Upper lobe of left lung (tissue), 6 donors: Measurements from ENCODE around the gene ADGRV1. TPM values are rescaled to one million over a fixed set of nuclear protein-coding genes. Genes with fewer than 3 reads are reported as not detected.

Experiments
- ATAC-seq, 2 donors: fragments of 200-7000 bp; cut with Tn5 transposase; one replicate each; pipeline ENCODE4 v1.9.1; 2022; ENCODE audit warnings: mild to moderate bottlenecking in 2 of 2, moderate library complexity in 2 of 2; ENCODE audit not compliant: low FRiP score in 2 of 2
- DNase-seq, 2 donors: peaks; one replicate each; pipeline ENCODE4 v3.0.0-alpha.2; 2019 to 2020
- H3K27ac ChIP-seq, 4 donors: fragments of 200-600 bp; sonication (generic); one replicate each; pipeline ENCODE4 v1.5.1; 2016 to 2019
- H3K27me3 ChIP-seq, 4 donors: fragments of 200-600 bp; sonication (generic); one replicate each; pipeline ENCODE4 v1.5.1; 2017 to 2019
- H3K36me3 ChIP-seq, 4 donors: fragments of 200-600 bp; sonication (generic); one replicate each; pipeline ENCODE4 v1.5.1; 2016 to 2019
- H3K4me1 ChIP-seq, 4 donors: fragments of 200-600 bp; sonication (generic); one replicate each; pipeline ENCODE4 v1.5.1; 2018 to 2019
- H3K4me3 ChIP-seq, 4 donors: fragments of 200-600 bp; sonication (generic); one replicate each; pipeline ENCODE4 v1.5.1; 2017 to 2019; ENCODE audit warnings: mild to moderate bottlenecking in 2 of 4, moderate library complexity in 1 of 4
- H3K9me3 ChIP-seq, 4 donors: fragments of 200-600 bp; sonication (generic); one replicate each; pipeline ENCODE4 v1.5.1; 2018 to 2019
- CTCF ChIP-seq, 6 experiments: fragments of 450-650 bp in 4 of 6; fragments of 200-600 bp in 2 of 6; sonication (generic) in 2 of 6; IDR thresholded peaks; one replicate each; pipeline ENCODE4 v1.5.1; 2016 to 2019; ENCODE audit warnings: antibody characterized with exemption in 6 of 6
- EP300 ChIP-seq, 4 donors: sonication (generic); formaldehyde crosslinking; IDR thresholded peaks; one replicate each; pipeline ENCODE4 v1.5.1; 2017; ENCODE audit warnings: antibody characterized with exemption in 4 of 4, control low read depth in 2 of 4
- POLR2A ChIP-seq, 4 donors: fragments of 450-650 bp; IDR thresholded peaks; one replicate each; pipeline ENCODE4 v1.5.1; 2016 to 2017; ENCODE audit warnings: antibody characterized with exemption in 4 of 4, mild to moderate bottlenecking in 2 of 4
- POLR2AphosphoS5 ChIP-seq, 2 donors: sonication (generic); formaldehyde crosslinking; IDR thresholded peaks; one replicate each; pipeline ENCODE4 v1.5.1; 2017; ENCODE audit warnings: antibody characterized with exemption in 2 of 2
- WGBS, 2 donors: methylation state at CpG; one replicate each; pipeline ENCODE4 v1.1.5; 2017 to 2018; 5-methylcytosine and 5-hydroxymethylcytosine counted together
- total RNA-seq, 6 donors: library from RNA; depleted of rRNA in 4 of 6; stranded (reverse); fragments of >200 nt in 4 of 6; gene quantifications; one replicate each; pipeline versions ENCODE4 v1.1.0 to v1.2.1, GENCODE V29; 2016 to 2021
- donor health status: DM: no; HTN: no; CAD: no; lungs with moderate emphysema.
- donor health status: DM: no; HTN: yes; CAD: no; lungs with severe emphysema.

Gene ADGRV1
- total RNA-seq, 6 donors from 2014 or later = 22.3 to 129 (median 60.4) TPM

GRCh38 chr5:91104062-91104448 lies 545.5 kb downstream of the ADGRV1 start:
- no peak for DNase-seq
- Histone ChIP-seq H3K4me1 (peaks cover 0 to 9% (median 3%) of the 10 kb centered on the region in 4 donors), H3K27ac (no peak overlapping the region), H3K9me3 (no peaks in the 10 kb centered on the region), H3K27me3 (no peaks in the 10 kb centered on the region), H3K4me3 (no peak overlapping the region), H3K36me3 (no peaks in the 10 kb centered on the region)
- no peak for ATAC-seq
- TF ChIP-seq CTCF (IDR thresholded peaks at IDR 0.05) (no peak), POLR2A (IDR thresholded peaks at IDR 0.05) (no peak), POLR2AphosphoS5 (IDR thresholded peaks at IDR 0.05) (no peak)
- WGBS, 2 donors = 70 to 75% methylated on average over 1 of the region's 1 CpG

- WGBS, 2 donors = 86 to 95% methylated on average over 8 of the region's 8 CpGs
- Histone ChIP-seq H3K27ac (no peak overlapping the region), H3K4me3 (no peak overlapping the region), H3K9me3 (no peaks in the 10 kb centered on the region), H3K27me3 (no peaks in the 10 kb centered on the region), H3K4me1 (peaks cover 0 to 13% (median 3%) of the 10 kb centered on the region in 4 donors), H3K36me3 (no peaks in the 10 kb centered on the region)
- TF ChIP-seq CTCF (IDR thresholded peaks at IDR 0.05) = no peak
- TF ChIP-seq POLR2AphosphoS5 (IDR thresholded peaks at IDR 0.05) = no peak
- TF ChIP-seq POLR2A (IDR thresholded peaks at IDR 0.05) = no peak
- TF ChIP-seq EP300 (IDR thresholded peaks at IDR 0.05) = no peak
- DNase-seq (no peak), ATAC-seq (no peak)
Observed at GRCh38 chr5:91106842-91107511, 548.4 kb downstream of the ADGRV1 start.

- H3K27me3 ChIP-seq = no peaks in the 10 kb centered on the region
- H3K4me3 ChIP-seq = no peak overlapping the region
- H3K36me3 ChIP-seq = no peaks in the 10 kb centered on the region
- ATAC-seq (no peak), DNase-seq (no peak)
- no peaks in the 10 kb centered on the region for H3K9me3 ChIP-seq
- peaks cover 5 to 16% (median 8%) of the 10 kb centered on the region in 4 donors for H3K4me1 ChIP-seq
- TF ChIP-seq EP300 (IDR thresholded peaks at IDR 0.05) (no peak), POLR2AphosphoS5 (IDR thresholded peaks at IDR 0.05) (no peak), CTCF (IDR thresholded peaks at IDR 0.05) (no peak)
- 79 to 83% methylated on average over 1 of the region's 1 CpG for WGBS, 2 donors
- H3K27ac ChIP-seq = no peak overlapping the region
Observed at GRCh38 chr5:91109634-91110033, 551.0 kb downstream of the ADGRV1 start.

GRCh38 chr5:91110686-91111085 lies 552.1 kb downstream of the ADGRV1 start:
- Histone ChIP-seq H3K27ac (no peak overlapping the region), H3K9me3 (no peaks in the 10 kb centered on the region), H3K27me3 (no peaks in the 10 kb centered on the region), H3K4me3 (no peak overlapping the region), H3K4me1 (peaks cover 5 to 18% (median 10%) of the 10 kb centered on the region in 4 donors), H3K36me3 (no peaks in the 10 kb centered on the region)
- no peak for ATAC-seq
- 39 to 51% methylated on average over 5 of the region's 5 CpGs for WGBS, 2 donors
- no peak for DNase-seq
- TF ChIP-seq EP300 (IDR thresholded peaks at IDR 0.05) (no peak), CTCF (IDR thresholded peaks at IDR 0.05) (no peak), POLR2A (IDR thresholded peaks at IDR 0.05) (no peak), POLR2AphosphoS5 (IDR thresholded peaks at IDR 0.05) (no peak)
